A204.1 (cell line): ENCODE data around the gene CLDN10.
"Not testable (repeated sequence)": the region's sequence is repeated elsewhere in the genome, so short reads cannot be mapped to it uniquely, and the experiment has no call there.

Source experiments
- FAIRE-seq: peaks from 2 replicates; lab custom pipeline; 2012; peaks lifted over from hg19 to GRCh38; lab: Jason Lieb, UNC

CLDN10 gene

GRCh38 chr13:95541911-95542474, 10.5 kb upstream of the CLDN10 start:
- FAIRE-seq = no peak

- FAIRE-seq = no peak
Observed at GRCh38 chr13:95544293-95544692, 8.2 kb upstream of the CLDN10 start.

- no peak for FAIRE-seq
Observed at GRCh38 chr13:95546919-95547318, 5.6 kb upstream of the CLDN10 start.

GRCh38 chr13:95547531-95548167, 4.9 kb upstream of the CLDN10 start:
- no peak for FAIRE-seq

- no peak for FAIRE-seq
Observed at GRCh38 chr13:95552208-95552538, 347 bp upstream of the CLDN10 start.

GRCh38 chr13:95553581-95554385, 1.3 kb downstream of the CLDN10 start:
- no peak for FAIRE-seq

- no peak for FAIRE-seq
Observed at GRCh38 chr13:95557013-95557412, 4.5 kb downstream of the CLDN10 start.

GRCh38 chr13:95559100-95559499, 6.6 kb downstream of the CLDN10 start:
- no peak for FAIRE-seq

- FAIRE-seq = no peak
Observed at GRCh38 chr13:95560387-95560786, 7.9 kb downstream of the CLDN10 start.

- no peak for FAIRE-seq
Observed at GRCh38 chr13:95564091-95564490, 11.6 kb downstream of the CLDN10 start.

- no peak for FAIRE-seq
Observed at GRCh38 chr13:95564733-95565291, 12.3 kb downstream of the CLDN10 start.

GRCh38 chr13:95565758-95566157, 13.2 kb downstream of the CLDN10 start:
- not testable (repeated sequence) for FAIRE-seq

- FAIRE-seq = no peak
Observed at GRCh38 chr13:95568131-95568530, 15.6 kb downstream of the CLDN10 start.

- no peak for FAIRE-seq
Observed at GRCh38 chr13:95570016-95570415, 17.5 kb downstream of the CLDN10 start.

- no peak for FAIRE-seq
Observed at GRCh38 chr13:95571941-95572340, 19.4 kb downstream of the CLDN10 start.

GRCh38 chr13:95573221-95573620, 20.7 kb downstream of the CLDN10 start:
- FAIRE-seq = no peak

- FAIRE-seq = no peak
Observed at GRCh38 chr13:95579303-95579702, 26.8 kb downstream of the CLDN10 start.

- no peak for FAIRE-seq
Observed at GRCh38 chr13:95585867-95586266, 33.3 kb downstream of the CLDN10 start.

- no peak for FAIRE-seq
Observed at GRCh38 chr13:95588134-95588533, 35.6 kb downstream of the CLDN10 start.

GRCh38 chr13:95588721-95589120, 36.2 kb downstream of the CLDN10 start:
- no peak for FAIRE-seq

- FAIRE-seq = no peak
Observed at GRCh38 chr13:95593462-95593861, 40.9 kb downstream of the CLDN10 start.

GRCh38 chr13:95596701-95597100, 44.2 kb downstream of the CLDN10 start:
- no peak for FAIRE-seq

- FAIRE-seq = no peak
Observed at GRCh38 chr13:95601216-95601615, 48.7 kb downstream of the CLDN10 start.
